GM21381 (cell line): ENCODE results near the gene SLC16A3.

Experiments used
- ATAC-seq: cut with Tn5 transposase; IDR thresholded peaks from one replicate; pipeline ENCODE4 v1.9.1; 2021; ENCODE audit warnings: mild to moderate bottlenecking, moderate library complexity; ENCODE audit not compliant: unreplicated experiment

SLC16A3 gene

GRCh38 chr17:82235056-82235774 is 6.4 kb downstream of the SLC16A3 start:
- no peak for ATAC-seq

DNA sequence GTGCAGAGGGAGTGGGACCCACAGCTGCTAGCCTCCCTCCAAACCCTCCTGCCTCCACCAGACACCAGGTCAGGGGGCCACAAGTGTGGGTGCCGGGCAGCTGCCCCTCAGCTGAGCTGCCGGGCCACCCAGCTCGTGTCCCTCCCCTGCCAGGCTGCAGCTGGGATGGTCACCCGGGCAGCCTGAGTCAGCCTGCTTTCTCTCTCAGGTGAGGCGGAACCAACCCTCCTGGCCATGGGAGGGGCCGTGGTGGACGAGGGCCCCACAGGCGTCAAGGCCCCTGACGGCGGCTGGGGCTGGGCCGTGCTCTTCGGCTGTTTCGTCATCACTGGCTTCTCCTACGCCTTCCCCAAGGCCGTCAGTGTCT is 6.9 kb downstream of the SLC16A3 start:
- ATAC-seq = no peak

GRCh38 chr17:82236142-82236971 is 7.5 kb downstream of the SLC16A3 start:
- ATAC-seq = no peak

DNA sequence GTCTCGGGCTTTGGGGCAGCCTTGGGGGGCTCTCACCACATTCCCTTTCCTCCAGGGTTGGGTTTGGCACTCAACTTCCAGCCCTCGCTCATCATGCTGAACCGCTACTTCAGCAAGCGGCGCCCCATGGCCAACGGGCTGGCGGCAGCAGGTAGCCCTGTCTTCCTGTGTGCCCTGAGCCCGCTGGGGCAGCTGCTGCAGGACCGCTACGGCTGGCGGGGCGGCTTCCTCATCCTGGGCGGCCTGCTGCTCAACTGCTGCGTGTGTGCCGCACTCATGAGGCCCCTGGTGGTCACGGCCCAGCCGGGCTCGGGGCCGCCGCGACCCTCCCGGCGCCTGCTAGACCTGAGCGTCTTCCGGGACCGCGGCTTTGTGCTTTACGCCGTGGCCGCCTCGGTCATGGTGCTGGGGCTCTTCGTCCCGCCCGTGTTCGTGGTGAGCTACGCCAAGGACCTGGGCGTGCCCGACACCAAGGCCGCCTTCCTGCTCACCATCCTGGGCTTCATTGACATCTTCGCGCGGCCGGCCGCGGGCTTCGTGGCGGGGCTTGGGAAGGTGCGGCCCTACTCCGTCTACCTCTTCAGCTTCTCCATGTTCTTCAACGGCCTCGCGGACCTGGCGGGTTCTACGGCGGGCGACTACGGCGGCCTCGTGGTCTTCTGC is 8.4 kb downstream of the SLC16A3 start:
- no peak for ATAC-seq

DNA sequence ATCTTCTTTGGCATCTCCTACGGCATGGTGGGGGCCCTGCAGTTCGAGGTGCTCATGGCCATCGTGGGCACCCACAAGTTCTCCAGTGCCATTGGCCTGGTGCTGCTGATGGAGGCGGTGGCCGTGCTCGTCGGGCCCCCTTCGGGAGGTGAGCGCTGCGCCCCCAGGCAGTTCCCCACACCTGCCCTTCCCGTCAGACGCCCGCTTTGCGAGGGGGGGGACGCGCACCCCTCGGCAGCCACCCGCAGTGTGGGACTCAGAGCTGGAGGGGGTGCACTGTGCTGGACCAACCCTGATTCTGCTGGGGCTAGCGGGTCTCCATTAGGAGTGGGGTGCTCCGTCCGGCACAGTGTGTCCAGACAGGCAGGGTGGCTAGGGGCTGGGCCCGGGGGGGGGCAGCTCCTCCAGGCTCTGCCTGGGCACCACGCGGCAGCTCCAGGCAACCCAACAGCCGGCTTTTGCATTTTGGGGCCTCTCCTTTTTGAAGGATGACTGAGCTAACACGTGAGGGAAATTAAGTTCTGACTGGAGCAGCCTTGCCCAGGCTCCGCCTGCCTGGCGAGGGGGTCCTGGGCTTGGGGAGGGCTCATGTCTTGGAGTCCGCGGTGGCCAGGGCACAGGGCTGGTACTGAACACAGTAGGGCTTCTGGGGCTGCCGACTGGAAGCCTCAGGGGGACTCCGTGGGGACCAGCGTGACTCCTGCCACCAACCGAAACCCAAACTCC is 9.1 kb downstream of the SLC16A3 start:
- ATAC-seq = no peak

DNA sequence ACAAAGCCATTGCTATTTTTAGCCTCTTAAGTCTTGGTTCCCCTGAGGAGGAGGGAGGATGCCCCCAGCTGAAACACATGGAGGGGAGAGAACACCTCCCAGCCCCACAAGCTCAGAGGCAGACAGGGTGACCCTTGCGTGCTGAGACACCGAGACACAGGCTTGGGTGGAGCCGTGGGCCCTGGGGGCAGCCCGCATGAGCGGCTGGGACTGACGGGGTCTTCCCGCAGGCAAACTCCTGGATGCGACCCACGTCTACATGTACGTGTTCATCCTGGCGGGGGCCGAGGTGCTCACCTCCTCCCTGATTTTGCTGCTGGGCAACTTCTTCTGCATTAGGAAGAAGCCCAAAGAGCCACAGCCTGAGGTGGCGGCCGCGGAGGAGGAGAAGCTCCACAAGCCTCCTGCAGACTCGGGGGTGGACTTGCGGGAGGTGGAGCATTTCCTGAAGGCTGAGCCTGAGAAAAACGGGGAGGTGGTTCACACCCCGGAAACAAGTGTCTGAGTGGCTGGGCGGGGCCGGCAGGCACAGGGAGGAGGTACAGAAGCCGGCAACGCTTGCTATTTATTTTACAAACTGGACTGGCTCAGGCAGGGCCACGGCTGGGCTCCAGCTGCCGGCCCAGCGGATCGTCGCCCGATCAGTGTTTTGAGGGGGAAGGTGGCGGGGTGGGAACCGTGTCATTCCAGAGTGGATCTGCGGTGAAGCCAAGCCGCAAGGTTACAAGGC is 9.8 kb downstream of the SLC16A3 start:
- ATAC-seq = no peak

DNA sequence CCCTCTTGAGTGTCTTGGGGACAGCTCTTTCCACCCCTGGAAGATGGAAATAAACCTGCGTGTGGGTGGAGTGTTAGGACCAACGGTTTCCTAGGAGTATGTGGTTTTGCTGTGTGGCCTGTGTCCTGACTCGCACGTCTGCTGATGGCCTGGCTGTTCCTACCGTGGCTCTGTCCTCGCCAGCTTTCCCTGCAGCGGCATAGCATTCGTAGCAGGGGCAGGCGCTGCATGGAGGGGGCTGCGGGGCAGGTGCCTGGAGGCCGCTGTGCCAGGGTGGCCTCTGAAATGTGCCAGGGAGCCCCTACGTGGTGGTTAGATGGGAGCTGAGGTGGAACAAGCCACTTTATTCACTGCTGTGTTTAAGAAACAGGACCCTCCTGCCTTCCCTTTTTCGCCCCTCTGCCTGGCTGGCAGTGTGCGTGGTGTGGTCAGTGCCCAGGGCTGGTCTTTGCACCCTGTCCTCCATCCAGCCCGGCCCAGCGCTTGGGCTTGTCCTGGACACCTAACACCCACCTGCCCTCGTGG is 10.6 kb downstream of the SLC16A3 start:
- ATAC-seq = no peak

DNA sequence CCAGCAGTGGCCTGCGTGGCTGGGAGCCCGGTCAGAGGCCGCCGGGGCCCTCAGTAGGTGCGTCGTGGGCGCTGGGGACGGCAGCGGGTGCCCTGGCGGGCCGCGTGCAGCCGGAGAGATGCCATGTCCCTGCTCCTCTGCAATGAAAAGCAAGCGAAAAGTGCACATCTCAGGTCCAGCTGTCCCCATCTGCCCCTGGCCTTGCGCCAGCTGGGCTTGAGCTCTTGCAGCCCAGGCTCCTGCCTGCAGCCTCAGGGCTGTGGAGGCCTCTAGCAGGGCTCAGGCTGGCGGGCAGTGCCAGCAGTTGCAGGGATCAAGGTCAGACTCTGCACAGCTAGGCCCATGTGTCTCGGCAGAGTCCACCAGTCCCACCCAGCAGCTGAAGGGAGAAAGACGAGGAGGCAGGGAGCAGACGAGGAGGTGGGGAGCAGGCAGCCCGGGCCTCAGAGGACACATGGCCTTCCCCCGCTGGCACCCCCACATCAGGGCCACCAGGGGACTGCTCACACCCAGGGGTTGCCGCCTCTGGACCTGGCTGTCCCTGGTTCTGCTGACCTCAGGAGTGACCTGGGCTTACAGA is 11.2 kb downstream of the SLC16A3 start:
- ATAC-seq = no peak

GRCh38 chr17:82240506-82241182 is 11.8 kb downstream of the SLC16A3 start:
- no peak for ATAC-seq

- ATAC-seq = no peak
These were observed 12.5 kb downstream of the SLC16A3 start for GRCh38 chr17:82241183-82241925.

GRCh38 chr17:82241926-82242697 is 13.3 kb downstream of the SLC16A3 start:
- ATAC-seq = no peak

- no peak for ATAC-seq
These were observed 13.8 kb downstream of the SLC16A3 start for GRCh38 chr17:82242698-82242976.

DNA sequence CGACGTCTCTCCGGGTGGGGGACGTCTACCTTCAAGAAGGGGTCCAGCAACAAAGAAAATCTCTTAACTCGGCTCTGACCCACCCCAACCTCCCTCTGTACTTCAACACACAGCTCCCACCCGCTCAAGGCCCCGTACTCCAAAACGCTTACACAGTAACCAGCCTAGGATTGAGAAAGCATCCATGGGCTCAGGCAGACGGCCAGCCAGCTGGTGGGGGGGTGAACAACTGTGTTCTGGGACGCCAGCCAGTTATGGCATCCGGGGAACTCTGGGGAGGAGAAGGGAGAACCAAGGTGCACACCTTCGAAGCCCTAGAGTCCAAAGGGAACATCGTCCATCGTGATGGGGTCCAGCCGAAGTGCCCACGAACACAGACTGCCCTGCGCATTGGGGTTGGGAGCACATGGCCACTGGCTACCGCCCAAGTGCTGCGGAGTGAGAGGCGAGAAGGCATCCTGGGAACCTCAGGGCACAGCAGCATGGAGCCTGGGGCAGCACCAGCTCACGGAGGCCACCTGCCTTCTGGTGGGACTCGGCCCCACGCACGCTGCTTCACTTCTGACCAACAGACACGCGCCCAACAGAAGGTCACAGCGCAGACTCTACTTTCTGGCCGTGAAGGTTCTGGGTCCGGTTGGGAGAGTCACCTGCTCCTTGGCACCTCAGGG is 14.3 kb downstream of the SLC16A3 start:
- no peak for ATAC-seq

DNA sequence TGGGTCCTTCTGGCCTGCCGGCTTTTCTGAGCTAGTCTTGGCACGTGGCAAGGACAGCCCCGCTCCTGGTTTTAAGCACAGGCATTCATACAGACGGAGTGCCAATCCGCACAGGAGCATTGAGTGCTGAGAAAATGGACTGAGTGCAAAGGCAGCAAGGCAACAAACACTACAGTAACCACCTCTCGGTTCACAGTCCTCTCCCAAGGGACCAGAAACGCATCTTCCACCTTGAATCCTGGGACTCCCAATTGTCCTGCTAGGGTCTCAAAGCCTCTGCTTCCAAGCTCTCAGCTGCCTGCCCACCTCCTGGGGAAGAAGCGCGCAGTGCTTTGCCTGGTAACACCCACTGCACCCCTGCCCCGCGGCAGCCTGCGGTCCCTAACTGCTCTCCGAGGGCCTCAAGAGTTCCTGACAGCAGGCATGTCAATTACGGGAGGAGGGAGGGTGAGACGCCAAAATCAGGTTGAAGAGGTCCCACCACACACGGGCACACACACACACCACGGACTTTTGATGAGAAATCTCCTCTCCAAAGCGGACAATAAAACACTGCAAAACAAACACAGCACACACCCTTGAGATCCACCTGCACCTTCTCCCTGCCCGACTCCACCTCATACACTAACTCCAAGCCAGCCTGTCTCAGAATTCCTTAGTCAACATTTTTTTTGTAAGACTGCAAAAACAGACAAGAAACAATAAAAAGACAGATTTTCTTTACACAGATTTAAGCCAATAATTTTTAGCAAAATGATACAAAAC is 15.0 kb downstream of the SLC16A3 start:
- no peak for ATAC-seq

GRCh38 chr17:82244413-82245133 is 15.7 kb downstream of the SLC16A3 start:
- ATAC-seq = no peak
